Brain microvascular endothelial cell (primary cell): Measurements from ENCODE around the gene PRDM16.

Source experiments
- DNase-seq: peaks from one replicate; pipeline ENCODE4 v3.0.0-alpha.2; 2020
- H3K27ac ChIP-seq: fragments of 250-450 bp; sonication (Bioruptor Pico); 2 replicates; pipeline ENCODE4 v1.5.1; 2020; ENCODE audit warnings: mild to moderate bottlenecking, moderate library complexity
- H3K27me3 ChIP-seq: fragments of 250-450 bp; sonication (Bioruptor Pico); replicated peaks from 2 replicates; pipeline ENCODE4 v1.5.1; 2020; ENCODE audit warnings: mild to moderate bottlenecking
- H3K36me3 ChIP-seq: fragments of 250-450 bp; sonication (Bioruptor Pico); replicated peaks from 2 replicates; pipeline ENCODE4 v1.5.1; 2020; ENCODE audit warnings: mild to moderate bottlenecking
- H3K4me3 ChIP-seq: 2 replicates; pipeline ENCODE4 v1.5.1; 2011; ENCODE audit warnings: low read depth, mild to moderate bottlenecking, control low read depth, low read length, moderate library complexity
- in situ Hi-C: cut with HindIII; loops from 2 replicates; pipeline ENCODE4 v1.10.0; 2017; ENCODE audit warnings: low sequenced_read_pairs, low pct_ligation_motif_present
- TF ChIP-seq, protein P1 (sequence below): IDR thresholded peaks from 2 replicates; pipeline ENCODE4 v1.5.1; 2011; ENCODE audit warnings: low read depth, mild to moderate bottlenecking, moderate library complexity, low read length, control low read depth, inconsistent platforms; ENCODE audit errors: missing control alignments

The PRDM16 gene

DNA sequence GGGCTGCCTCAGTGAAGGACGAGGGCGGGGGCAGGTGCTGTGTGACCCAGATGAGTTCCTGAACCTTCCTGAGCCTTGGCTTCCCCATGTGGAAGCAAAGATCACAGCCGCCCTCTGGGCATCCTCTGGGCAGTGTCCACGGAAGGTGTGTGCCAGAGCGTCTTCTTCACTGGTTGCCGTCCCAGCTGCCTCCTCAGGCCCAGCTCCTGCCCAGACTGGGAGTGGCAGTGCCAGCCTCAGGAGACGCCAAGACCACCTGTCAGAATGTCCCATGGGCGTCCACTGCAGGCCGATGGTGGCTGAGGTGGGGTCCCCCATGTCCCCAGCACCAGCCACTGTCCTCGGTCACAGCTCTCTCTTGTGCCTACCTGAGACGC is 395.6 kb downstream of the PRDM16 start:
- Histone ChIP-seq H3K36me3 (no peaks in the 10 kb centered on the region), H3K27ac (no peak overlapping the region), H3K4me3 (no peak overlapping the region), H3K27me3 (no peaks in the 10 kb centered on the region)
- in situ Hi-C loops: no loop called here
- no peak for DNase-seq
- TF ChIP-seq, protein P1, sequence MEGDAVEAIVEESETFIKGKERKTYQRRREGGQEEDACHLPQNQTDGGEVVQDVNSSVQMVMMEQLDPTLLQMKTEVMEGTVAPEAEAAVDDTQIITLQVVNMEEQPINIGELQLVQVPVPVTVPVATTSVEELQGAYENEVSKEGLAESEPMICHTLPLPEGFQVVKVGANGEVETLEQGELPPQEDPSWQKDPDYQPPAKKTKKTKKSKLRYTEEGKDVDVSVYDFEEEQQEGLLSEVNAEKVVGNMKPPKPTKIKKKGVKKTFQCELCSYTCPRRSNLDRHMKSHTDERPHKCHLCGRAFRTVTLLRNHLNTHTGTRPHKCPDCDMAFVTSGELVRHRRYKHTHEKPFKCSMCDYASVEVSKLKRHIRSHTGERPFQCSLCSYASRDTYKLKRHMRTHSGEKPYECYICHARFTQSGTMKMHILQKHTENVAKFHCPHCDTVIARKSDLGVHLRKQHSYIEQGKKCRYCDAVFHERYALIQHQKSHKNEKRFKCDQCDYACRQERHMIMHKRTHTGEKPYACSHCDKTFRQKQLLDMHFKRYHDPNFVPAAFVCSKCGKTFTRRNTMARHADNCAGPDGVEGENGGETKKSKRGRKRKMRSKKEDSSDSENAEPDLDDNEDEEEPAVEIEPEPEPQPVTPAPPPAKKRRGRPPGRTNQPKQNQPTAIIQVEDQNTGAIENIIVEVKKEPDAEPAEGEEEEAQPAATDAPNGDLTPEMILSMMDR: no peak

DNA sequence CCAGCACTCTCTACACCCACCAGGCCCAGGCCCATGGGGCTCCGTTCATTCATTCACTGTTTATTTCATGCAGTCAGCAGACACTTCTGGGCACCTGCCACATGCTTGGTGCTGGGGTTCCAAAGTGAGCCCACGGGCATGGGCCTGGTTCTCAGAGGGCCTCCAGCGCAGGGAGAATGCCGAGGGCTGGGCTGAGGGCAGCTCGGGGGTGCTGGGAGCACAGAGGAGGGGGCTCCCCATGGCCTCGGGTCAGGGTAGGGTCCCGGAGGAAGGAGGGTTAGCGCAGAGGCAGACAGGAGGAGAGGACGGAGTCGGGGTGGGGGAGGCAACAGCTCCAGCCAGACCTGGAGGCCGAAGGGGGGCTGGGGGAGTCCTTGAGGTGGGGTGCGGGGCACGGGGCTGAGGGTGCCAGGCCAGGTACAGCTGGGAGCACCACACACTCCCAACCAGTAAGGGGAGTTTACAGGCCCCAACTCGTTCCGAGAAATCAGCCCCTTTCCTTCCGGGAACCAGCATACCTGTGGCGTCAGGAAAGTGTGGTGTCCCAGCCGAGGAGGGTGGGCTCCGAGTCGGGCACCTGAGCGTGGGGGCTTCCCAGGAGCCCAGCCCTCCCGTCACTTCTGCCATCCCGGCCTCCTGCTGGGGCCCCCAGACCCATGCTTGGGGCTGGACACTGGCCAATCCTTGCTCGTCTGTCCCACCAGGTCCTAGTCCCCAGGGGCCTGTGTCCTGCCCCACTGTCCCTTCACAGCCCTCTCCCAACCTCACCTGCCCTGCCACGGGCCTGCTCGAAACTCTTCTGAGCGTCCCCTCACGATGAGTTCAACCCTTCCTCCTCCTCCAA is 396.3 kb downstream of the PRDM16 start:
- in situ Hi-C loops: no loop called here
- H3K4me3 ChIP-seq: no peak overlapping the region
- no peak for DNase-seq
- H3K36me3 ChIP-seq: no peaks in the 10 kb centered on the region
- TF ChIP-seq, protein P1: no peak
- no peak overlapping the region for H3K27ac ChIP-seq
- no peaks in the 10 kb centered on the region for H3K27me3 ChIP-seq

DNA sequence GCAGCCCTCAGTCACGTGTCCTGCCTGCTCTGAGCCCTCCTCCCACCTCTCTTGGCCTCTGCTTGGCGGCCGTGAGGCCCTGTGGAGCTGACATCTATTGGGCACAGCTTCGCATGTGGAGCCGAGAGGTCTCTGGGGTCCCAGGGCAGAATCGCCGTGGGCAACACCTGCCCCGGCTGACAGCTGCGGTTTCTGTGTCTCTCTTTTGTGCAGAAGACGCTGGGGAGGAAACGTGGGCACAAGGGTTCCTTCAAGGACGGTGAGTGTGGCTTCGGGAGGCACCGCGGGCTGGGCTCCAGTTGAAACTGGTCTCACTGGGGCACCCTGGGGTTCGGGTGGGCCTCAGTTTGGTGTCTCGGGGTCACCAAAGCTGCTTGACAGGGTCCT is 396.9 kb downstream of the PRDM16 start:
- TF ChIP-seq, protein P1: no peak
- in situ Hi-C loops: no loop called here
- Histone ChIP-seq H3K27me3 (no peaks in the 10 kb centered on the region), H3K36me3 (no peaks in the 10 kb centered on the region), H3K27ac (no peak overlapping the region), H3K4me3 (no peak overlapping the region)
- DNase-seq: no peak

DNA sequence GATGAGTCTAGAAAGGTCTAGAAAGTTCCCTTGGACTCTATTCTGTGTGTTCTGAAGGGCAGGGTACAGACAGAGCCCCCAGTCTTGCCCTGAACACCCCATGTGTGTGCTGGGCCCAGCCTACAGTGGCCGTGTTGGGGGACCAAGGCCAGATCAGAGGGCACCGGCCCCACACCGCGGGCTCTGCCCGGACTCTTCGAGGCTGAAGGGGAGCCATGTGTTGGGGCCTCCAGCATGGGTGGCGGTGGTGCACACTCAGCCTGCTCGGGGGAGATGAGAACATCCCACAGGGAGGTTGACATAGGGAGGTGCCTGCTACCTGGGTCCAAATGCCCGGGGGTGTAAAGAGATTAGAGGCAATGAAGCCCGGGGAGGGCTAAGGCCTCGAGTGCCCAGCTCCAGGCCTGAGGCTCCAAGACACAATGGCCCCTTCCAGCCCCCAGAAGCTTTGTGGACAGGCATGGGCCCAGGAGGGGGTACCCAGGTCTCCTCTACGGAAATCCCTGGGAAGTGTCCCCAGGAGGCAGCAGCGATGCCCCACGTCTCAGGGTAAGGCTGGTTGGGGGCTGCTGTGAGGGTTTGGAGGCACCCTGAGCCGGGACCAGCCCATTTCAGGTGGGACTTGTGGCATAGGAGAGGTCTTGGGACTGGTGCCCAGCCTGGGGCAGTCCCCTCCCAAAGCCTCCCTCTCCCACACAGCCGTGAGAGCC is 397.5 kb downstream of the PRDM16 start:
- in situ Hi-C loops: no loop called here
- Histone ChIP-seq H3K27ac (no peak overlapping the region), H3K36me3 (no peaks in the 10 kb centered on the region), H3K27me3 (no peaks in the 10 kb centered on the region), H3K4me3 (no peak overlapping the region)
- no peak for DNase-seq
- TF ChIP-seq, protein P1: no peak

DNA sequence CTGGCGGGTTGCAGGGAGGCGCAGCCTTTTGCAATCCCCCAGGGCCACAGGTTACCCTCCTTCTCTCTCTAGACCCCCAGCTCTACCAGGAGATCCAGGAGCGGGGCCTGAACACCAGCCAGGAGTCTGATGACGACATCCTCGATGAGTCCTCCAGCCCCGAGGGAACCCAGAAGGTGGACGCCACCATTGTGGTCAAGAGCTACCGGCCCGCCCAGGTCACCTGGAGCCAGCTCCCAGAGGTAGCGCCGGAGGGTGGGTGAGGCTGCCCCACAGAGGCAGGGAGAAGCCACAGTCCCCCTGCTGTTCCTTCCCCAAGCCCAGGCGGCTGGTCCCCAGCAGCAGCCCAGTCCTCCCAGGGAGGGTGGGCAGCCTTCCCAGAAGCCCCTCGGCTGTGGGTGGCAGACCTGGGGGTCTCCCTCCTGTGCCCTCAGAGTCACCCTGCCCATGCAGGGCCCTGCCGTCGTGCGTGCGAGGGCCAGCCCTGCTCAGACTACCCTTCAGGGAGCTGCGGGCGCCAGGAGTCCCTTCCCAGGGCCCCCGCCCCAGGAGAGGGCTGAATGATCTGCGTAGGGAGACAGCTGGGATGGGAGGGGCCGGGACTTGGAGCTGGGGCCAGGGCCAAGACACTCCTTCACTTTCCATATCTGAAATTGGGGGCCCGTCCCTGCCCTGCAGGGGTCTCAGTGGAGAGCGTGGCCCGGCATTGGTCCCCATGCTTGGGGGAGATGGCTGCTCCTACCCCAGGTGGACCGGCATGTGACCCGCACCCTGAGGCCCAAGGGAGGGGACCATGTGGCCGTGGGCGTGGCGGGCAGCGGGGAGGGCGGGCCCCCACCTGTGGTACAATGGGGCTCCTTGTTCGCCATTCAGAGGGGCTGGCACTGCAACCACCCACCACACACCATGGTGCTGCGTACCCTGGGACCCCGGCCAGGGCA is 398.4 kb downstream of the PRDM16 start:
- Histone ChIP-seq H3K27ac (no peak overlapping the region), H3K27me3 (no peaks in the 10 kb centered on the region), H3K4me3 (no peak overlapping the region), H3K36me3 (no peaks in the 10 kb centered on the region)
- in situ Hi-C loops: no loop called here
- TF ChIP-seq, protein P1: no peak
- DNase-seq: no peak
